HepG2 (cell line): ENCODE measurements around the gene TMEM154. TPM values are rescaled to one million over a fixed set of nuclear protein-coding genes. Genes with fewer than 3 reads are reported as not detected.

Experiments
- ATAC-seq: fragments of 200-7000 bp; cut with Tn5 transposase; 3 replicates; pipeline ENCODE4 v1.9.1; 2020; ENCODE audit warnings: mild to moderate bottlenecking, moderate library complexity
- BruUV-seq: library from RNA; stranded (reverse); fragments of 400-500 nt; replicated peaks from 2 replicates; lab custom pipeline; 2021; lab: Mats Ljungman, UMichigan
- CTCF ChIA-PET: fragments of 300-600 bp; formaldehyde crosslinking; extraction: SDS; loops from one replicate; lab custom pipeline; 2021; ENCODE audit warnings: low total read pairs, inconsistent platforms, low intra/inter-chr PET ratio; lab: Yijun Ruan, JAX
- POLR2A ChIA-PET: fragments of 350-600 bp; sonication (Branson Sonifier 250); formaldehyde crosslinking; loops from one replicate; lab custom pipeline; 2020; ENCODE audit warnings: antibody characterized with exemption, inconsistent platforms; lab: Yijun Ruan, JAX
- DNase-seq: peaks from one replicate; pipeline ENCODE4 v3.0.0-alpha.2; 2015; ENCODE audit warnings: low spot score
- FAIRE-seq: peaks from 3 replicates; lab custom pipeline; 2011; peaks lifted over from hg19 to GRCh38; lab: Jason Lieb, UNC
- H2AFZ ChIP-seq: one replicate; pipeline ENCODE4 v1.6.1; 2011; ENCODE audit warnings: low read length, inconsistent platforms
- H3K27ac ChIP-seq: fragments of 300-600 bp; 3 replicates; pipeline ENCODE4 v1.8.0; 2011; ENCODE audit warnings: mixed run types, mild to moderate bottlenecking, mixed read lengths, low read length, inconsistent platforms; ENCODE audit not compliant: insufficient read depth; ENCODE audit errors: extremely low read length
- H3K27me3 ChIP-seq, 2 experiments: fragments of 200-600 bp in 1 of 2; 2 replicates in 1 of 2; 3 replicates in 1 of 2; pipeline versions ENCODE4 v1.6.0 to v1.8.0; 2011; ENCODE audit warnings: low read length in 2 of 2, mild to moderate bottlenecking in 2 of 2, moderate library complexity in 2 of 2, inconsistent platforms in 1 of 2; ENCODE audit not compliant: insufficient read depth in 2 of 2, control insufficient read depth in 1 of 2
- H3K36me3 ChIP-seq, 2 experiments: fragments of 200-600 bp in 1 of 2; replicated peaks in 1 of 2; 2 replicates in 1 of 2; 3 replicates in 1 of 2; pipeline versions ENCODE4 v1.5.1 to v1.8.0; 2011; ENCODE audit warnings: low read length in 2 of 2, inconsistent platforms in 1 of 2; ENCODE audit not compliant: insufficient read depth in 2 of 2, control insufficient read depth in 1 of 2
- H3K4me1 ChIP-seq: 2 replicates; pipeline ENCODE4 v1.5.1; 2012; ENCODE audit warnings: low read length, inconsistent platforms; ENCODE audit not compliant: insufficient read depth
- H3K4me2 ChIP-seq: 2 replicates; pipeline ENCODE4 v1.6.0; 2011; ENCODE audit warnings: low read depth, low read length, inconsistent platforms
- H3K4me3 ChIP-seq, 3 experiments: fragments of 200-600 bp in 1 of 3; sonication (generic), shearing (Covaris generic) in 1 of 3; replicated peaks in 1 of 3; 2 replicates each; pipeline ENCODE4 v1.5.1; 2011 to 2016; ENCODE audit warnings: low read length in 3 of 3, inconsistent platforms in 2 of 3, low read depth in 2 of 3, mild to moderate bottlenecking in 2 of 3, control low read depth in 1 of 3, mixed read lengths in 1 of 3; ENCODE audit not compliant: insufficient read depth in 1 of 3
- H3K79me2 ChIP-seq: one replicate; pipeline ENCODE4 v1.6.1; 2011; ENCODE audit warnings: low read length, inconsistent platforms; ENCODE audit not compliant: insufficient read depth
- H3K9ac ChIP-seq: 2 replicates; pipeline ENCODE4 v1.6.0; 2011; ENCODE audit warnings: mild to moderate bottlenecking, low read depth, low read length, inconsistent platforms; ENCODE audit not compliant: insufficient read depth
- H3K9me3 ChIP-seq: 2 replicates; pipeline ENCODE4 v1.5.1; 2012; ENCODE audit warnings: mild to moderate bottlenecking, low read length
- H4K20me1 ChIP-seq: 2 replicates; pipeline ENCODE4 v1.6.0; 2011; ENCODE audit warnings: inconsistent platforms, mild to moderate bottlenecking, low read length, moderate library complexity; ENCODE audit not compliant: insufficient read depth
- RFX3 ChIP-seq: IDR thresholded peaks from 2 replicates; pipeline ENCODE4 v1.6.1; 2016; ENCODE audit warnings: missing biosample characterization, missing genetic modification reagents
- SOX13 ChIP-seq, 3 experiments: fragments of 450-650 bp in 1 of 3; sonication (generic) in 1 of 3; formaldehyde crosslinking in 1 of 3; IDR thresholded peaks in 2 of 3; conservative IDR thresholded peaks in 1 of 3; 2 replicates each; pipeline versions ENCODE4 v1.5.0 to v1.6.1; 2016 to 2020; ENCODE audit warnings: antibody characterized with exemption in 1 of 3, mild to moderate bottlenecking in 1 of 3, missing compliant biosample characterization in 1 of 3, missing genetic modification reagents in 1 of 3, moderate library complexity in 1 of 3
- TBL1XR1 ChIP-seq: fragments of 150-350 bp; IDR thresholded peaks from 2 replicates; pipeline ENCODE4 v1.6.1; 2014; ENCODE audit warnings: borderline replicate concordance, low read length; ENCODE audit not compliant: partially characterized antibody
- TRAFD1 ChIP-seq: sonication (generic); formaldehyde crosslinking; IDR thresholded peaks from 2 replicates; pipeline ENCODE4 v1.5.1; 2020; ENCODE audit warnings: missing genetic modification reagents, mild to moderate bottlenecking, borderline replicate concordance
- ZBTB38 ChIP-seq: sonication (generic); formaldehyde crosslinking; IDR thresholded peaks from 2 replicates; pipeline ENCODE4 v1.5.1; 2020; ENCODE audit warnings: mild to moderate bottlenecking, missing genetic modification reagents
- ZHX1 ChIP-seq: sonication (generic); formaldehyde crosslinking; IDR thresholded peaks from 2 replicates; pipeline ENCODE4 v1.8.1; 2022; ENCODE audit warnings: low read depth, mild to moderate bottlenecking, missing genetic modification reagents
- ZNF207 ChIP-seq: fragments of 450-650 bp; IDR thresholded peaks from 2 replicates; pipeline ENCODE4 v1.6.1; 2016; ENCODE audit warnings: antibody characterized with exemption, borderline replicate concordance
- ZNF432 ChIP-seq: sonication (generic); formaldehyde crosslinking; IDR thresholded peaks from 2 replicates; pipeline ENCODE4 v1.5.0; 2020; ENCODE audit warnings: missing genetic modification reagents, mild to moderate bottlenecking, borderline replicate concordance
- ZNF441 ChIP-seq: sonication (generic); formaldehyde crosslinking; IDR thresholded peaks from 2 replicates; pipeline ENCODE4 v1.7.0; 2021; ENCODE audit warnings: missing genetic modification reagents, borderline replicate concordance
- ZNF724P ChIP-seq: sonication (generic); formaldehyde crosslinking; IDR thresholded peaks from 2 replicates; pipeline ENCODE4 v1.8.0; 2022; ENCODE audit warnings: missing genetic modification reagents, borderline replicate concordance
- ZNF781 ChIP-seq: sonication (generic); formaldehyde crosslinking; IDR thresholded peaks from 2 replicates; pipeline ENCODE4 v1.5.1; 2020; ENCODE audit warnings: borderline replicate concordance, mild to moderate bottlenecking, missing genetic modification reagents; ENCODE audit errors: not compliant biosample characterization
- ZSCAN30 ChIP-seq: sonication (generic); formaldehyde crosslinking; IDR thresholded peaks from 2 replicates; pipeline ENCODE4 v1.5.0; 2020; ENCODE audit warnings: mild to moderate bottlenecking, missing genetic modification reagents
- WGBS: methylation state at CpG from one replicate; pipeline ENCODE4 v1.1.6; 2017; ENCODE audit warnings: low lambda C conversion rate; 5-methylcytosine and 5-hydroxymethylcytosine counted together
- in situ Hi-C: cut with HindIII; loops from 2 replicates; pipeline ENCODE4 v1.10.0; 2017; ENCODE audit warnings: low pct_unique_long_range_greater_than_20kb; ENCODE audit not compliant: extremely low pct_ligation_motif_present
- intact Hi-C: fragments of 100-400 bp; cut with micrococcal nuclease; formaldehyde crosslinking; loops from one replicate; pipeline ENCODE4 v1.10.0; 2022; ENCODE audit not compliant: unreplicated experiment
- polyA plus RNA-seq, 8 experiments: library from polyadenylated mRNA; depleted of rRNA in 3 of 8; stranded (reverse) in 7 of 8; unstranded in 1 of 8; fragments of >200 nt; fragmentation: Illumina TruSeq in 4 of 8; extraction: Trizol in 4 of 8; gene quantifications; 2 replicates each; pipeline versions ENCODE4 v1.2.1 to v1.2.3, GENCODE V29; 2011 to 2016; ENCODE audit warnings: low read depth in 4 of 8, missing spikeins in 1 of 8, mixed read lengths in 1 of 8; ENCODE audit not compliant: insufficient read depth in 1 of 8
- total RNA-seq, 5 experiments: library from RNA; depleted of rRNA; stranded (reverse); fragments of >200 nt; fragmentation: Illumina TruSeq; extraction: Trizol; gene quantifications; 2 replicates each; pipeline ENCODE4 v1.2.3, GENCODE V29; 2016; ENCODE audit warnings: low read depth in 1 of 5
- TF ChIP-seq, protein P1 (sequence below): sonication (generic); formaldehyde crosslinking; IDR thresholded peaks from 2 replicates; pipeline ENCODE4 v1.4.0; 2020; ENCODE audit warnings: missing genetic modification reagents

The TMEM154 gene
- total and polyA plus RNA-seq, 2 of the 13 experiments (the other 11 are each of a cell fraction or from before 2014, with no cell fraction given), result 0.03 TPM; not detected in 1

DNA sequence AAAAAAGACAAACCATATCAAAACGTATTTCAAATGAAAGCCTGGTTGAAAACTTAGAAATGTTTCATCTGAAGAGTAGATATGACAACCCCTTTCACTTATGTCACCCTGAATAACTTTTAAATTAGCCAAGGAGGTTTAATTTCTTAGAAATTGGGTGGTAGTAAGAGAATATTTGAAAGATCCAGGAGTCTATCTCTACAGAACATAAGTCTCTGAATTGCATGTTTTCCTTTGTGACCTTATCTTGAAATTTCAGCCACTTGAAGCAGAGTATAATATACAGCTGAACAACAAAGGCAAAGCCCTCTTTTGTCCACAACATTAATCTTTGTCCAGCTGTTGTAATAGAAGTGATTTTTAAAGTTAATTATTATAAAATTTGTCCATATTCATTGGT, 49.5 kb downstream of the TMEM154 start (continued):
- TF ChIP-seq SOX13 (IDR thresholded peaks at IDR 0.05) (no peak), SOX13 (CRISPR knock-in tag; conservative IDR thresholded peaks at IDR 0.05 in 1 of 2, IDR thresholded peaks at IDR 0.05 in 1 of 2) (no peak), ZHX1 (CRISPR knock-in tag) (no peak), ZNF207 (no peak), ZBTB38 (CRISPR knock-in tag) (no peak), ZNF781 (no peak), TRAFD1 (CRISPR knock-in tag) (no peak), ZSCAN30 (CRISPR knock-in tag) (no peak)
- TF ChIP-seq, all 625 proteins: peak for 0

- Histone ChIP-seq H4K20me1 (no peaks in the 10 kb centered on the region), H3K9me3 (no peaks in the 10 kb centered on the region), H3K27me3 (0 out of 5 replicates have a peak, but pooled peaks cover 0 to 1% of the 10 kb centered on the region in 2 experiments), H3K27ac (no peak overlapping the region), H3K9ac (no peak overlapping the region), H2AFZ (no peak overlapping the region), H3K4me2 (no peak overlapping the region), H3K4me3 (no peak overlapping the region), H3K79me2 (no peaks in the 10 kb centered on the region), H3K4me1 (peaks cover 22% of the 10 kb centered on the region), H3K36me3 (no peaks in the 10 kb centered on the region)
- no TSS peak for BruUV-seq
- no peak for DNase-seq
- in situ Hi-C loops (no loop called here), intact Hi-C loops (no loop called here)
- ChIA-PET CTCF (no interaction called here), POLR2A (no interaction called here)
- ATAC-seq, result no peak
- WGBS, result 44% methylated on average over 3 of the region's 3 CpGs
- FAIRE-seq, result no peak
- TF ChIP-seq RFX3 (CRISPR knock-in tag) (no peak), TBL1XR1 (no peak), ZNF724P (no peak), ZNF441 (no peak), ZNF432 (CRISPR knock-in tag) (no peak)
- TF ChIP-seq, protein P1, sequence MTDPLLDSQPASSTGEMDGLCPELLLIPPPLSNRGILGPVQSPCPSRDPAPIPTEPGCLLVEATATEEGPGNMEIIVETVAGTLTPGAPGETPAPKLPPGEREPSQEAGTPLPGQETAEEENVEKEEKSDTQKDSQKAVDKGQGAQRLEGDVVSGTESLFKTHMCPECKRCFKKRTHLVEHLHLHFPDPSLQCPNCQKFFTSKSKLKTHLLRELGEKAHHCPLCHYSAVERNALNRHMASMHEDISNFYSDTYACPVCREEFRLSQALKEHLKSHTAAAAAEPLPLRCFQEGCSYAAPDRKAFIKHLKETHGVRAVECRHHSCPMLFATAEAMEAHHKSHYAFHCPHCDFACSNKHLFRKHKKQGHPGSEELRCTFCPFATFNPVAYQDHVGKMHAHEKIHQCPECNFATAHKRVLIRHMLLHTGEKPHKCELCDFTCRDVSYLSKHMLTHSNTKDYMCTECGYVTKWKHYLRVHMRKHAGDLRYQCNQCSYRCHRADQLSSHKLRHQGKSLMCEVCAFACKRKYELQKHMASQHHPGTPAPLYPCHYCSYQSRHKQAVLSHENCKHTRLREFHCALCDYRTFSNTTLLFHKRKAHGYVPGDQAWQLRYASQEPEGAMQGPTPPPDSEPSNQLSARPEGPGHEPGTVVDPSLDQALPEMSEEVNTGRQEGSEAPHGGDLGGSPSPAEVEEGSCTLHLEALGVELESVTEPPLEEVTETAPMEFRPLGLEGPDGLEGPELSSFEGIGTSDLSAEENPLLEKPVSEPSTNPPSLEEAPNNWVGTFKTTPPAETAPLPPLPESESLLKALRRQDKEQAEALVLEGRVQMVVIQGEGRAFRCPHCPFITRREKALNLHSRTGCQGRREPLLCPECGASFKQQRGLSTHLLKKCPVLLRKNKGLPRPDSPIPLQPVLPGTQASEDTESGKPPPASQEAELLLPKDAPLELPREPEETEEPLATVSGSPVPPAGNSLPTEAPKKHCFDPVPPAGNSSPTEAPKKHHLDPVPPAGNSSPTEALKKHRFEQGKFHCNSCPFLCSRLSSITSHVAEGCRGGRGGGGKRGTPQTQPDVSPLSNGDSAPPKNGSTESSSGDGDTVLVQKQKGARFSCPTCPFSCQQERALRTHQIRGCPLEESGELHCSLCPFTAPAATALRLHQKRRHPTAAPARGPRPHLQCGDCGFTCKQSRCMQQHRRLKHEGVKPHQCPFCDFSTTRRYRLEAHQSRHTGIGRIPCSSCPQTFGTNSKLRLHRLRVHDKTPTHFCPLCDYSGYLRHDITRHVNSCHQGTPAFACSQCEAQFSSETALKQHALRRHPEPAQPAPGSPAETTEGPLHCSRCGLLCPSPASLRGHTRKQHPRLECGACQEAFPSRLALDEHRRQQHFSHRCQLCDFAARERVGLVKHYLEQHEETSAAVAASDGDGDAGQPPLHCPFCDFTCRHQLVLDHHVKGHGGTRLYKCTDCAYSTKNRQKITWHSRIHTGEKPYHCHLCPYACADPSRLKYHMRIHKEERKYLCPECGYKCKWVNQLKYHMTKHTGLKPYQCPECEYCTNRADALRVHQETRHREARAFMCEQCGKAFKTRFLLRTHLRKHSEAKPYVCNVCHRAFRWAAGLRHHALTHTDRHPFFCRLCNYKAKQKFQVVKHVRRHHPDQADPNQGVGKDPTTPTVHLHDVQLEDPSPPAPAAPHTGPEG, result no peak
Measured at GRCh38 chr4:152629908-152630307, 49.9 kb downstream of the TMEM154 start.
